SK-N-MC (cell line): ENCODE measurements around the gene HAUS2.

Source experiments
- EZH2 ChIP-seq: fragments of 200-600 bp; sonication (generic); IDR thresholded peaks from one replicate; pipeline ENCODE4 v1.6.1; 2017; ENCODE audit warnings: antibody characterized with exemption
- FOXP2 ChIP-seq: optimal IDR thresholded peaks from 2 replicates; pipeline ENCODE3; 2011; ENCODE audit warnings: mild to moderate bottlenecking, moderate library complexity; ENCODE audit not compliant: insufficient read depth; ENCODE audit errors: extremely low read length, control extremely low read depth
- POLR2AphosphoS5 ChIP-seq: IDR thresholded peaks from 2 replicates; pipeline ENCODE4 v1.6.1; 2012; ENCODE audit warnings: mild to moderate bottlenecking, low read depth, low read length, borderline replicate concordance

DNA sequence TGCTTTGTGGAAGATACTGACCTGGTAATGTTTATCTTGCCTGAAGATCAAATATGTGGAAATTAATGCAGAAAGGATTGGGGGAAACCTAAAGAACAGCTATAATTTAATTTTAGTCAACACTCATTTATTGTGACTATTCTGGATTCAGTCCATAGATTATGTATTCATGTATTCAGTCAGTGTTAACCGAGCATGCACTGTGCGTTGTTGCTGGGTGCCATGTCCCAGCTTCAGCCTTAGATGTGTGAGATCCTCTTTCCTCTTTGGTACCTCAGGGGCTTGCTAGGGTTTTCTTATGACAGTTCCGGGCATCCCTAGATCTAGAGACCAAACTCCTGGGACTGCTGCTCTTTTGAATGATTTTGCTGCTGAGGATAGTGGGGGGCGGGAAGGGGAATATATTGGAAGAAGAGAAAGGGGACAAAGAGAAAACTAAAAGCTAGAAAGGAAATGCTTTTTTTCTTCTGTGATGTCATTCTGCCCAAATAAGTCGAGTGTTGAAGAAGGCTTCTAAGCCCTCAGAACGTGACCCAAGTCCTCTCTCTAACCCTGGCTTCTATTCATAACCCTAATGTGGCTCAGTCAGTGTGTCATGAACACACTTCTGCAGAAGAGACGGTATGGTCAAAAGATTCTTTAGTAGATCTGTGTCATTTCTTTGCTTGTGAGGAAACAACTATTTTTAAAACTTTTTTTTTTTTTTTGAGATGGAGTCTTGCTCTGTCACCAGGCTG lies 60.3 kb downstream of the HAUS2 start:
- TF ChIP-seq POLR2AphosphoS5 (no peak), EZH2 (no peak), FOXP2 (no peak)
